GM18505 (cell line): ENCODE measurements around the gene HOXD8.

Experiments
- ATAC-seq: cut with Tn5 transposase; IDR thresholded peaks from one replicate; pipeline ENCODE4 v1.9.1; 2021; ENCODE audit not compliant: unreplicated experiment
- POLR2A ChIP-seq: IDR thresholded peaks from 4 replicates; pipeline ENCODE4 v1.6.1; 2011; ENCODE audit warnings: borderline replicate concordance; ENCODE audit not compliant: insufficient read depth, insufficient read length; ENCODE audit errors: extremely low read depth

Gene HOXD8

GRCh38 chr2:176158855-176159662 is 29.6 kb downstream of the HOXD8 start:
- no peak for ATAC-seq

GRCh38 chr2:176159663-176160250 is 30.3 kb downstream of the HOXD8 start:
- no peak for TF ChIP-seq POLR2A

More at GRCh38 chr2:176158855-176159662, 29.6 kb downstream of the HOXD8 start:
- no peak for TF ChIP-seq POLR2A

GRCh38 chr2:176160251-176160985 is 30.9 kb downstream of the HOXD8 start:
- no peak for ATAC-seq
- TF ChIP-seq POLR2A = no peak

More at GRCh38 chr2:176159663-176160250, 30.3 kb downstream of the HOXD8 start:
- no peak for ATAC-seq

- ATAC-seq = no peak
- TF ChIP-seq POLR2A = no peak
Measured at GRCh38 chr2:176160986-176161824, 31.7 kb downstream of the HOXD8 start.

GRCh38 chr2:176161825-176162626 is 32.5 kb downstream of the HOXD8 start:
- no peak for ATAC-seq
- TF ChIP-seq POLR2A = no peak

- TF ChIP-seq POLR2A = no peak
- no peak for ATAC-seq
Measured at GRCh38 chr2:176162911-176163671, 33.6 kb downstream of the HOXD8 start.

- TF ChIP-seq POLR2A = no peak
- ATAC-seq = no peak
Measured at GRCh38 chr2:176163672-176164056, 34.2 kb downstream of the HOXD8 start.

- no peak for TF ChIP-seq POLR2A
- no peak for ATAC-seq
Measured at GRCh38 chr2:176164201-176164600, 34.7 kb downstream of the HOXD8 start.

- ATAC-seq = no peak
- no peak for TF ChIP-seq POLR2A
Measured at GRCh38 chr2:176164611-176165369, 35.3 kb downstream of the HOXD8 start.

- TF ChIP-seq POLR2A = no peak
- no peak for ATAC-seq
Measured at GRCh38 chr2:176165370-176166050, 36.0 kb downstream of the HOXD8 start.
